ENCODE results near the gene DUSP9.

Gene DUSP9

DNA sequence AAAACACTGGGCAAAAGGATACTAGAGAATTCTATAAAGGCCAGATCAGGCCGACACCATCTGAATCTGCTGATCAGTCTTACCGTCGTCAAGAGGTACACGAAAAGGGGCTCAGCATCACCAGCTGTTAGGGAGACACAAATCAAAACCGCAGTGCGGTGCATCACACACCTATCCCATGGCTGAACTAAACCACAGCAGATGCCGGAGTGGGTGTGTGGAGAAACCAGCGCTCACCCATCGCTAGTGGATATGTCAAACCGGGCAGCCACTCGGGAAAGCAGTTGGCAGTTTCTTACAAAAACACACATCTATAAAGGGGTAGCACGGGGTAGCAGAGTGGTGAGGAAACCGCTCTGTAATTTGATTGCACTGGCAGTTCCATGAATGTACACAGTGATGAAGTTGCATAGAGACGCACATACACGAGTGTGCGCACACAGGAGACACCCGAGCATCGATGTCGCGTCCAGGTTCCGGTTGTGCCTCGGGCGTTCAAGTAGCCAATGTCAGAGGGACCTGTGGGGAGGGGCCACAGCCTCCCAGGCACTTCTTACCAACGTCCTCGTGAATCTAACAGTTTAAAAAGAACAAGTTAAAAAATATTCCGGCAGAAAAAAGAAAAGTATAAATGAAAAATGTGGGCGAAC, 24.9 kb upstream of the DUSP9 start:
- no peak for ATAC-seq

DNA sequence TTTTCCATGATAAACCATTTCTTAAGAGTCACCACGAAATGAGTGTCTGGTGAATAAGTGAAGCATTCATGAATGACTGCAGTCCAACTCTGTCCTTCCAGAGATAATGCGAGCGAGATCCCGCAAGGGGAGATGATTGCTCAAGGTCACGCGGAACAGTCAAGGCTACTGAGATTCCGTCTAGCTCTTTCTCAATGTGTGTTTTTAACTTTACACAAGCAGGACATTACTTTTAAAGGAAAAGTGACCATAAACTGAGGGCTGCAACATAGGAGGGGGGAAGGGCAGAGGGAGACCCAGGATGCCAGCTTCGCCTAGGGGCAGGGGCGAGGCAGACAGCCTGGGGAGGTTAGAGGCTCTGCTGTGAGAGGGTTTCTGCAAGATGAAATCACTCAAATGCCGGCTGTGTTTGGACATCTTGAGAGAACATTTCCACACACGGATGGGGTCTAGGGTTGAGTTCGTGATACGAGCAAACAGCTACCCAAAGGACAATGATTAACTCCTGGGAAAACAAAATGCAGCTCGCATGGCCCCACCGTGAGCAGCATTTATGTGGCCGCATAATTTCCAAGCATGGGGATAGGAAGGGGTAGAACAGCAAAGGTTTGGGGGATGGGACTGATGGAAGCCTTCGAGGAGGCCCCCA, 24.2 kb upstream of the DUSP9 start:
- ATAC-seq (no peak), DNase-seq (no peak)

More for the DNA sequence above, 24.9 kb upstream of the DUSP9 start:
- DNase-seq: no peak

GRCh38 chrX:153623310-153624029, 23.5 kb upstream of the DUSP9 start:
- ATAC-seq (no peak), DNase-seq (no peak)

DNA sequence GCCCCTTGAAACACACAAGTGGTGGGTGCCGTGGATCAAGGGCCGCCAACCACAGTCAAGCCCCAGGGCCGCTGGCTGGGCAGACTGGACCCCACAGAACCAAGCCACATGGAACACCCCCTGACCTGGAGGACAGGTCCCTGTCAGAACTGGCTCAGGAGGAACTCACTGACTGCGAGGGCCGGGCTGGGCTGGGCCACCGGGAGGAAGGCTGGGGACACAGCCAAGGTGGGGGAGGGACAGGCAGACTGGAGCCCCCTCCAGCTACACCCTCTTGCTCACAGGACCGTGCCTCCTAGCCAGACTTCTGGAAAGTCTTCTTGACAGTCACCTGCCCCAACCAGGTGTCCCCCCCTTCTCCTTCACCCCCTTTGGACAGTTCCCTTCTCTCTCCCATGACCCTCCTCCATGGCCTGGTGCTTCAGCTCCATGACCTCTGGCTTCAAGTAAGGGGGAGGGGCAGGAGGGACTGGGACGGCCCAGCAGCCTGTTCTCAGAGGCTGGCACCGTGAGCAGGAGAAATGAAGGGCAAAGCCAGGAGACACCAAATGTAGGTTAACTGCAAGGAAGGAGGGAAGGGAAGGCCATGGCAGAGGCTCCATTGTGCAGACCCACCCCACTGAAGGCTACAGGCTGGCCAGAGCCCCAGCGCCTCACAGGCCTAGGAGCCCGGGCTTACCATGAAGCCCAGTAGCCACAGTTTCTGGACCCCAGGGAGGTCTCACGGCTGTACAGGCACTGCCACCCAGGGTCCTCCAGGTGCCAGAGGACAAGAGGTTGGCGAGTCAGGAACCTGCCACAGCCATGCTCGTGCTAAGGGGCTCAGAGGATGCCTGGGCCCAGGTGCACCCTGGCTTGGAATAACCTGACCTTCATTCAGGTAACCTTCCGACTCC, 22.6 kb upstream of the DUSP9 start:
- ATAC-seq (no peak), DNase-seq (no peak)

DNA sequence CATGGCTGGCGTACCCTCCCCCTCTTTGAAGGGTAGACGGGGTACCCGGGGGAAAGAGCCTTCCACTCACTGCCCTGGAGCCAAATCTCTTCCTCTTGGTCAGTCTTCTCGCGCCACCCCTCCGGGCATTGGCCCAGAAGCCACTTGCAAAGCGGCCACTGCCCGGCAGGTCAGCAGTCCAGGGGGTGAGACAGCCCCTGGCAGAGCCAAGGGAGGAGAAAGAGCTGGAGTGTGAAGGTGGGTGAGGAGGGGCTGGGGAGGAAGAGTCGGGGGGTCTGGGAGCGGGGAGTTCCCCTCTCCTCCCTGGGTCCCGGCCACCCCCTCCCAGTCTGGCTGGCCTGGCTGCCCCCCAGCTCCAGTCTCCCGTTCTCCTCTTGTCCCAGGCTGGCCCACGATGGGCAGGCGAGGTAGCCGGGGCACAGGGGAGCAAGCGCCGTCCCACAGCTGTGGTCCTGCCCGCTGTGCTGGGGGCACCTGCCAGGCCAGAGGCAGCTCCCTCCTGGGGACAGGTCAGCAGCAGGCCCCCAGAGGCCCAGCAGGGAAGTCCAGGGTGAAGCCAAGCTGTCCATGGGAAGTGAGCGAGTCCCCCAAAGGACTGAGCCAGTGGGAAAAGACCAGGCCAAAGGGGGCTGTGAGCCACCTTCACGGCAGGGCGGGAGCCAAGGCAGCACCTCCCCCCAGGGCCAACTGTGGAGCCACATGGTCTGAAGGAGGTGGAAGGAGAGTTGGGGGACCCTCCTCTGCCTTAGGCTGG, 21.6 kb upstream of the DUSP9 start:
- ATAC-seq (no peak), DNase-seq (no peak)

GRCh38 chrX:153626025-153626633, 20.9 kb upstream of the DUSP9 start:
- no peak for DNase-seq
- no peak for ATAC-seq

- no peak for DNase-seq
- no peak for ATAC-seq
These were observed 19.9 kb upstream of the DUSP9 start for GRCh38 chrX:153626863-153627674.

DNA sequence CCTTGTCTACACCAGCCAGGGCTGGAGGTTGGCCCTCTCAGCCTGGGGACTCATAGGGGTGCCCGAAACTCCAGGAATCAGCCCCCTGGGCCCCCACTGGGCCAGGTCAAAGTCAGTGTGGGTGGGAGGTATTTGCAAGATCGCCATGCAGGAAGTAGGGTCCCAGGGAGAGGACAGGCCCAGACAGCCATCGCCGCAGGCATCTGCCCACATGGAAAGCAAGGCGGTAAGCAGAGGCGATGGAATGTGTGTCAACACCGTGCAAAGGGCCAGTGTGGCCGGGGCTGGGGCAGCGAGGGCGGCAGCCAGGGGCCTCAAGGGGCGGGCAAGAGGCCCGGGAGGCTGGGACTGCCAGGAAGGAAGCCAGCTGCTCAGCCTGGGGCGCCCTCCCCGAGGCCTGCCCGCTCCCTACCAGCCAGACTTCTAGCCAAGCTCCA, 19.3 kb upstream of the DUSP9 start:
- DNase-seq (no peak), ATAC-seq (no peak)

DNA sequence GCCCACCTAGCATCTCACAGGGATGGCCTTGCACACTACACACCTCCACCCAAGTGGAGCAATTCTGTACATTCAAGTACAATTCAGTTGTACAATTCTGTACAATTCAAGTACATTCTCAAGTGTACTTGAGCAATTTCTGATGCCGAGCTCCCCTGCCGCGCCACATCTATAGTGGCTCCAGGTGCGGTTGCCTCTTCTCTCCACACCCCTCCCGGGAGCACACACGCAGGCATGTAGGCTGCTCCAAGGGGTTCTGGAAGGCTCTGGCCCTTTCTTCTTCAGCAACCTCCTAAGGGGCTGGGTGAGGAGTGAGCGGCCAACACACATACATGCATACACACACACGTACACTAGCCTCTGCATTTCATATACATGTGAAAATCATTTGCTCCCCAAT, 18.9 kb upstream of the DUSP9 start:
- ATAC-seq (no peak), DNase-seq (no peak)

- no peak for ATAC-seq
These were observed 18.3 kb upstream of the DUSP9 start for GRCh38 chrX:153628665-153629064.

GRCh38 chrX:153631346-153631745, 15.7 kb upstream of the DUSP9 start:
- no peak for ATAC-seq
- no peak for DNase-seq

More at GRCh38 chrX:153628665-153629064, 18.3 kb upstream of the DUSP9 start:
- DNase-seq: no peak

DNA sequence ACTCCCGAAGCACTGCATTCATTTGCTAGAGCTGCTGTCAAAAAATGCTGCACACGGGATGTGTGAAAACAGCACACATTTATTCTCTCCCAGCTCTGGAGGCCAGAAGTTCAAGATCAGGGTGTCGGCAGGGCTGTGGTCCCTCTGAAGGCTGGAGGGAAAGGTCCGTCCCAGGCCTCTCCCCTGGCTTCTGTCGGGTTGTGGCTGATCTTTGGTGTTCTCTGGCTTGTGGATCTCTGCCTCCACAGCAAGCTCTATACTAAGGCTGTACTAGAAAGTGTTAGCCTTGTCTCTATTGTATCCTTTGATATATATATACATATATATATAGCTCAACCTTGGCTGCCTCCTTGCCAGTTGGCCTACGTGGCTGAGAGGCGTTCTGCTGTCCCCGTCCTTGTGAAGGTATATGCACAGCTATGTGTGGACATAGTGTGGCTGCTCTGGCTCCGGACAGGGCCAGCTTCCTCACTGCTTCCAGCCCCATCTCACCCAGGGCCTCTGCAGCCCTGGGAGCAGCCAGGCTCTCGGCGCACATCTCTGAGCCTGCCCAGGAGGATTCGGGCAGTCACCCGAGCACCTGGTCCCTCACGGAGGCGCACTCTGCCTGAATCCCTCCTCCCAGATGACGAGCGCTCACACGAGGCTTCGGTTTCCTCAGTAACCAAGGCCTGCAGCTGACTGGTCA, 15.0 kb upstream of the DUSP9 start:
- DNase-seq (no peak), ATAC-seq (no peak)

- DNase-seq (no peak), ATAC-seq (no peak)
These were observed 14.4 kb upstream of the DUSP9 start for GRCh38 chrX:153632595-153632946.

GRCh38 chrX:153633048-153633447, 14.0 kb upstream of the DUSP9 start:
- no peak for ATAC-seq
- no peak for DNase-seq

DNA sequence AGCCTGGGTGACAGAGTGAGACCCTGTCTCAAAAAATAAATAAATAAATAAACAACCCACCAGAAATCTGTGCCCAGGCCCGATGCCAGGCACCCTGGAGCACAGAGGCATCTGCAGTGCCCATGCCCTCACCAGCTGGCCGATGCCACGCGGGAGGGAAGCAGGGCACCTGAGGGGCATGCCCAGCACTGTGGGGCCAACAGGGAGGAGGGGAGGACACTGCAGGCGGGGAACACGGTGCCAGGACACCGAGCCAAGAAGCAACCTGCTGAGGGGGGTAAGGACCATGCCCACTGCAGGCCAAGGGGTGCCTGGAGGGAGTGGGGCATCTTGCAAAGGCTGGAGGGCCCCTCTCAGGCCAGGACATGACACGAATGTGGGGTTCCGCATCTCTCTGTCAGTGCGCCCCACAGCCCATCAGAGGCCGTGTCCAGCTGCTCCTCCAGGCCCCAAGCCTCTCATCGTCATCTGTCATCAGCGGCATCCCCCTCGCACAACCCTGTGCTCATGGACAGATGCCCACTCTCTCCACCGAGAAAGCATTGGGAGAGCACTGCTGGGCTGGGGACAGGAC, 13.3 kb upstream of the DUSP9 start:
- DNase-seq (no peak), ATAC-seq (no peak)

DNA sequence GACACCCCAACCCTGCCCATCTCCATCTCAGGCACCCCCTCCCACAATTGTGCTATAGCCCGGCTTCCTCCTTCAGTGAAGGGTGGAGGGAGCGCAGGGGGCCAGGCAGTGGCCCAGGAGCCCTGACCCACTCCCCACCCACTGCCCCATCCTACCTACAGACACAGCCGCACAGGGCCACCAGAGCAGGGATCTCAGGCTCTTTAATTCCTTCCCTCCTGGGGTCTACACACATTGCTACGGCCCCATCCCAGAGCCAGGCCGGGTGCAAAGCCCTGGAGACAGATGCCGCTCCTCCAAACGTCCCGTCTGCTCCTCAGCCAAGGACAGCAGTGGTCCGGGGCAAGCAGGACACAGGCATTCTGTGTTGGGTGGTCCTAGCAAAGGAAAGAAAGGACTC, 12.8 kb upstream of the DUSP9 start:
- no peak for ATAC-seq
- DNase-seq: no peak

- no peak for DNase-seq
- ATAC-seq: no peak
These were observed 12.2 kb upstream of the DUSP9 start for GRCh38 chrX:153634832-153635231.

DNA sequence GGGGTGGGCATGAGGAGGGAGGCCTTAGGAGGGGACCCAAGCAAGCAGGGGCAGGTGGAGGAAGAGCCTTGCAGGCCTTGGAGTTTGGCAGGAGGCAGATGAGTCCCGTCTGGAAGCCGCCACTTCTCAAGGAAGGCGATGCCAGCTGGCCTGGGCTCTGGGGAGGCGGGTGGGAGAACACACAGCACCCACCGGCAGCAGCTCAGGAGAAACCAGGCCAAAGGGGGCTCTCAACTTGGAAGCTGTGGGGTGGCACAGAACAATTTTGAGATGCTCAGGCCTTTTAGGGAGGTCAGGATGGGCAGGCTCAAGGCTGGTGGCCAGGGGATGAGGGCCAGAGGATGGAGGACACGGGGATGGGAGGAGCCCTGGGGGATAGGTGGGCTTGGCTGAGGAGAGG, 11.6 kb upstream of the DUSP9 start:
- DNase-seq: no peak
- no peak for ATAC-seq
